GM19240 (cell line): ENCODE data around the gene KCP.

Experiments used
- DNase-seq: peaks from one replicate; pipeline ENCODE4 v3.0.0; 2011; ENCODE audit warnings: low spot score; ENCODE audit not compliant: insufficient read length

KCP gene

DNA sequence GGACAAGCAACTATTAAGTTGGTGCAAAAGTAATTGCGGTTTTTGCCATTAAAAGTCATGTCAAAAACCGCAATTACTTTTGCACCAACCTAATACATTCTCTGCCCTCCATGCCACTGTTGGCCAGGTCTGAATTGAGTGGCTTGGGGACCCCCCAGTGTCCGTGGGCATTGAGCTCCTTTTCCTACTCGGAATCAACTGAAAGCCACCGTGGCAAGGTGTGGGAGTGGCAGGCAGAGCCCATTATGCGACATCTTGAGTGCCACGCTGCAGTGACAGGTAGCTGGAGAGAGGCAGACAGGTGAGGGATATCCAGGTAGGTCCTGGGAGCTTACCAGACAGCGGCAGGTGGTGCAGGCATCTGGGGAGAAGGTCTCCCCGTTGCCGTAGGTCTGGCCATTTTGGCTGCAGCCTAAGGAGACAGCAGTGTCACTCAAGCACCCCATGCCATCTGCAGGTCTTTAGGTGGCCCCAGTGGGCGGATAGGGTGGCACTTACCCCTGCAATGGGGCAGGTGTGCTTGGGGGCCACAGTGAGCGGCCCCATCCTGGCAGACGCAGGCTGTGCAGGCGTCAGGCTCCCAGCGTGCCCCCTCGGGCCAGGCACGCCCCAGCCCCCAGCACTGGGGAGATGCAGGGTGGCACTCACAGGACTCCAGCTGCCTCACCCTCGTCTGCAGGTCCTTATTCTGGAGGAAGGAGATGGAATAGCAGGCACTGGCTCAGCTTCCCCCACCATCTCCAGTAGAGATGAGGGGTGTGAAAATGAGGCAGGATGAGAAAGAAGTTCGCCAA lies 3.5 kb downstream of the KCP start:
- DNase-seq: no peak

DNA sequence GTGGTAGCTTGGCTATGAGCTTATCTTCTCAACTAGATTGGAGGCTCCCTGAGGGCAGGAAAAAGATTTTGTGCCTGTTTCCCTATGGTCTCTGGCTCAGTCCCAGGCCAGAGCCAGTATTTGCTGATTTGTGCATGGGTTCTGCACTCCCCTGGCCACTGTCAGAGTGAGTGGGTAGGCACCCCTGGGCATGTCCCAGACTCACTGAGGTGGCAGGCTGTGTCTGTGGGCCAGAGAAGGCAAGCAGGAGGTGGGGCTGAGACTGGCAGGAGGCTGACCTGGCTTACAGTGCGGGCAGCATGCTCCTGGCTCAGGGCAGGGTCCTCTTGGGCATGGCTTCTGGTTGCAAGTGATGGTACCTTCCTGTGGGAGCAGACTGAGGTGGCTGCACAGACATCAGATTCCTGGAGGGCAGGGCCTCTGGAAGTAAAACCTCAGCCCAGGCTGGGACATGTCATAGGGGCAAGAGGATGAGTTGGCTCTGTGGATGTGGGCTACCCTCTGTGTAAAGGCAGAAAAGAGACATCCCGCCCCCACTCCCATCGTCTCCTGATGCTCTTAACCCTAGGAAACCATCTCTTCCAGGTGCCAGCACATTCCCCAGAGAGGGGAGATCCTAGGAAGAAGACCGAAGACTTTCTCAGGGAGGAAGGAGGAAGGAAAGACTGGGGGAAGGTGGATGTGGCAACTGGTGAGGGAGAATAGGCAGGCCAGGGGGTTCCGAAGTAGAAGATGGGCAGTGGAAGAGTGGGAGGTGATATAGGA lies 4.3 kb downstream of the KCP start:
- DNase-seq: no peak

DNA sequence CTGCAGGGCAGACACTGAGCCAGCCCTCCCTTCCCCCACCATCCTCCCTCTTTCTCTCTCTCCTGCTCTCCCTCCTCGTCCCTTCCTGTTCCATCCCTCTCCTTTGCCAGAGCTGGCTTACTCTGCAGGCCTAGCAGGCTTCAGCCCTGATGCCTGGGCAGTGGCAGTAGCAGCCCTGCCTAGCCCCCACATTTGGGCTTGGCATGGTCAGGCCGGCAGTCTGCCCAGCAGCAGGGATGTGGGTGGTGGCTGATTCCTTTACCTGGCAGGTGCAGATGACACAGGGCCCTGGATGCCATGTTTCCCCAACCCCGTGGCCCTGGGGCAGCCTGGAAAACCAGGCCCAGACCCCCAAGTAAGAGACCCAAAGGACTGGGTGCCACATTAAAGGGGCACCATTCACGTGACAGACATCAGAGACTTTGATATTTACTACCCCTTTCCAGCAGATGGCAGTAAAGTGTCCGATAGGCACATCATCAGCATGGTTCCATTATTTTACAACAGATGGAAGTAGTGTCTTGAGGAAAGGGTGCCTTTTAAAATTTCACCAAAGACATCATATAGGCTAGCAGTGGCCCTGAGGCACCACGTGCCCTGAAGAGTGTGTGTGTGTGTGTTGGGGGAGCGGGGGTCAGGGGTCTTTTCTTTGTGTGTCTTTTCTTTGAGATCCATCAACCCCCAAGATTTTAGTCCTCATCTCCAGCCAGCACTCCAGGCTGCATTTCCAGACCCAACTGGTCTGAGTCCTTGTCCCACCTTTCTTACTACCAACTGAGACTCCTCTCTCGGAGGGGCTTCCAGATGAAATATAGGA lies 5.9 kb downstream of the KCP start:
- DNase-seq: peak; percentile 73

GRCh38 chr7:128903621-128904361 lies 6.7 kb downstream of the KCP start:
- no peak for DNase-seq

DNA sequence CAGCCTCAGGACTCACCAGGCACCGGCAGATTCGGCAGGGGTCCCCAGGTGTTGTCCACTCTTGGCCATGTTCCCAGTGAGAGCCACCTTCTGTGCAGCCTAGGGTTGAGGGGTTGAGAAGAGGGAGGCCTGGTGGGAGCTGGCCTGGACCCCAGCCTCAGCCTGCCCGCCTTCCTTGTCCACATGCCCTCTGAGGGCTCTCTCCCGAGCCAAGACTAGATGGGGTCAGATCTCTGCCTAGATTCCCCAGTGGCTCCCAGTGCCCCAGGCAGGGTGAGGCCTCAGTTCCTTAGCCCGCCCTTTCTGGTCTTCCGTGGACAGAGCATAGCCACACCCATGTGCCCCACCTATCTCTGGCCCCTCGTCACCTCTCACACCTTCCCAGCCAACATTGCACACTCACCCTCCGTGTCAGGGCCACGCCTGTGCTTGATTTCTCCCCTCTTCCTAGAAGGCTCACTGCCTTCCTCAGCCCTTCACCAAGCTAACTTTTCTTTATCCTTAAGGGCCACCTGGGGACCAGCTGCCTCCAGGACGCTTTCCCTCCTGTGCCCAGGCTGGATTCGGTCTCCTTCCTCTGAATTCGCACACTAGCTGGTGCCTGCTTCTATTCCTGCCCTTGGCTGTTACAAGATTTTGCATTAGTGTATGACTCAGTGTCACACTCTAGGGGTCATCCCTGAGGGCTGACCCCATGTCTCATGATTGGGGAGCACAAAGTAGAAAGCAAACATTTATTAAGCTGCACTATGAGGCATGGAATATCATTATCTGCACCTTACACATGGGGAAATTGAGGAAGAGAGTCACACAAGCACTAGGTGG lies 7.5 kb downstream of the KCP start:
- DNase-seq: no peak

- no peak for DNase-seq
These were observed 10.3 kb downstream of the KCP start for GRCh38 chr7:128900237-128900636.

- DNase-seq: no peak
These were observed 11.1 kb downstream of the KCP start for GRCh38 chr7:128899392-128899791.

DNA sequence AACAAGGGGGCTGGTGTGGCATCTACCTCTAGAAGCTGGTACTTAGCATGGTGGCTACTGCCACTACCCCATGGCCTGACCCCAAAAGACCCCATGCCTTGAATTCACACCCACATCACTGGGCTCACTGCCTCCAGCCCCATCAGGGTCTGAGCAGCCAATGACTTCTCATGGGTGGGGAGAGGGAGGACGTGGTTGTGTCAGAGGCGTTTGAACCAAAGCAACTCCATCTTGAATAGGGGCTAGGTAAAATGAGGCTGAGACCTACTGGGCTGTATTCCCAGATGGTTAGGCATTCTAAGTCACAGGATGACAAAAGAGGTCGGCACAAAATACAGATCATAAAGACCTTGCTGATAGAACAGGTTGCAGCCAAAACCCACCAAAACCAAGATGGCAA lies 15.2 kb downstream of the KCP start:
- DNase-seq: no peak

DNA sequence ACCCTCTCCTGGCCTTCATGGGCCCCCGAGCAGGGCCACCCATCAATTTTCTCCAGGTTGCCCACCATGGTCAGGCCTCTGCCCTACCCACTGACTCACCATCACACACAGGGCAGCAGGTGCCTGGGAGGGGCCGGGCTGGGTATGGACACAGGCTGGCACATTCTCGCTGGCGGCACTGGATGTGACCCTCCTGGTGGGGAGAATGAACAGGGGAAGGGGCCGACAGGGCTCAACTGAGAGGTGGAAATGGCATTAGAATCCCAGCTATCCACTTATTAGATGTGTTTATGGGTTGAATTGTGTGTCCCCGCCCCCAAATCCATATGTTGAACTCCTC lies 16.4 kb downstream of the KCP start:
- DNase-seq: no peak

DNA sequence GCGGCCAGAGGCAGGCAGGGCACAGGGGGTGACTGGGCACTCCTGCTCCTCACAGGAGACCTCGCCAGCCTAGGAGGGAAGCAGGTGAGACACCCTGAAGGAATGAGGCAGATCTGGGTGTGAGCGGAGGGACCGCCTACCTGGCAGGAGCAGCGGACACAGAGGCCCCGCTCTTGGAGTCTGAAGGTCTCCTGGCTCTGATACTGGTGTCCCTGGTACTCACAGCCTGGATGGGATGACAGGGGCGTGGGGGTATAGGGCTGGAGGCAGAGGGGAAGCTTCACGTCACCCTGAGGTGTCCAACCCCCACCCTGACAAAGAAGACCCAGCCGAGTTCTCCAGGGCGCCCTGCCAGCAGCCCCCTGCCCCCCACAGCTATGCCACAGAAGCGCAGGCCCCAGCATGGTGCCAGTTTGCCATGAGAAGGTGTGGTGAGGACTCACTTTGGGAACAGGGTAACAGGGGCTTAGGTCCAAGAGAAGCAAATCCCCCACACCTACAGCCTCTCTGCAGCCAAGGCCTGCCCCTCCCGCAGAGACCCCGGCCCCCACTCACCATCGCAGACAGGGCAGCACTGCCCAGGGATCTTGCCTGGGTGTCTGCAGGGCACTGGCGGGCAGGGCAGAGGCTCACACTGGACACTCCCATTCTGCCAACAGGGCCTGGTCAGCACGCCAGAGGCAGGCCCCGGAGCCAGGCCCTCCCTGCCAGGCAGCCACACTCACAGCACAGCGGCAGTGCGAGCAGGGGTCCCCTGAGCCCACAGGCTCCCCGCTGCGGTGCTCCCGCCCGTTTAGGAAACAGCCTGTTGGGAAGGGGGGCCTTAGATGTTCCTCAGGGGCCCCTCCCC lies 17.0 kb downstream of the KCP start:
- DNase-seq: no peak

DNA sequence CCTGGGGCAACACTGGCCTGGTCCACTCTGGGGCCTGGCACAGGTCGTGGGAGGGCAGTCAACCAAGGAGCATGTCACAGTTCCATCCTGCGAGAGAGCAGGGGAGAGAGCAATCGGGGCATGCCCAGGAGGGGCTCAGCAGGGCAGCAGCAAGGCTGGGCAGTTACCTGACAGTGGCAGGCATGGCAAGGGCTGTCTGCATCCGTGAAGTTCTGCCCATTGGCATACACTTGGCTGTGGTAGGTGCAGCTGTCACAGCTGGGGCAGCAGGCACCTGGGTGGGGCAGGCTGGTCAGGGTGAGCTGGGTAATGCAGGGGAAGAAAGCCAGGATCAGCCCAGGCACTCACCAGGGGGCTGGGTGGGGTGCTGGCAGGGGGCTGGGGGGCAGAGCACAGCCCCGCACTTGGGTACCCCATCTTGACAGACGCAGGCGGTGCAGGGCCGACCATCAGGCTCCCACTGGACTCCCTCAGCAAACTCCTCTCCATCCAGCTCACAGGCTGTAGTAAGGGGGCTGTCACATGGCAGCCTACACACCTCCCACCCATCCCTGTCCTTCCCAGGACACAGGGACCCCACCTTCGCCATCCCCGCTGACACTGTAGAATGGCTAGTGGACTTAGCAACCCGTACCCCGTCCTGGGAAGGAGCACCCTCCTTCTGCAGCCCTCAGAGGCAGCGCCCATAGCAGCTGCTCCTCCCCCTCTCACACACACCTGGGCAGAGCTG lies 17.8 kb downstream of the KCP start:
- no peak for DNase-seq

DNA sequence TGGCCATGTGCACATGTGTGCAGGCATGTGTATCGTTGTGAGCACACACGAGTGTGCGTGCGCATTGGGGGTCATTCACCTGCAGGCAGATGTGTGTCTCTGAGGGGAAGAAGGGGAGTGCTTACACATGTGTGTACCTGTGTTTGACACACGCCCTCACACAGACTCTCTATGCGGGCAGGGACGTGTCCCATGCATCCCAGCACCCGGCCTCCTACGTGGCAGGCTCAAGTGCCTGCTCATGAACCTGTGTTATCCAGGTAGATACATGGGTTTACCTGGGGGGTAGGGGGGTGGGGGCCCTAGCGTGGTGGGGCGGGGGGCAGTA lies 18.6 kb downstream of the KCP start:
- DNase-seq: no peak

GRCh38 chr7:128891110-128891941 lies 19.2 kb downstream of the KCP start:
- DNase-seq: no peak

GRCh38 chr7:128890306-128891109 lies 20.0 kb downstream of the KCP start:
- DNase-seq: no peak

DNA sequence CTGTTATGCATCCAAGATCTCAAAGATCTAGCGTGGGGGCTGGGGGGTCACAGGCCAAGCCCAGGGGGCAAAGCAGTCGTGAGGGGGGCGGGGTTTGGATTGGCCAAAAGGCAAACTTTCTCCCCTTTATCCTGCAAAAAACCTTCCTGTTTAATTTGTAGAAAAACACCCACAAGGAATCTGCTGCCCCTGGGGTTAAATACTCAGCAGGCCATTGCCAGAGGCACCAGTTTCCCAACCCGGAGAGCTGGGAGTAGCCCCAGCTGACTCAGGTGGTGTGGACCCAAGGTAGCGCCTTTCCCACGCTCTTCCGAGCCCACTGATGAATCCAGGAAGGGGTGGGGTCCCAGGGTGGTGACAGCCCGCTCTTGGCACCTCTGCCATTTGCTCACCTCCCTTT lies 21.4 kb downstream of the KCP start:
- no peak for DNase-seq

DNA sequence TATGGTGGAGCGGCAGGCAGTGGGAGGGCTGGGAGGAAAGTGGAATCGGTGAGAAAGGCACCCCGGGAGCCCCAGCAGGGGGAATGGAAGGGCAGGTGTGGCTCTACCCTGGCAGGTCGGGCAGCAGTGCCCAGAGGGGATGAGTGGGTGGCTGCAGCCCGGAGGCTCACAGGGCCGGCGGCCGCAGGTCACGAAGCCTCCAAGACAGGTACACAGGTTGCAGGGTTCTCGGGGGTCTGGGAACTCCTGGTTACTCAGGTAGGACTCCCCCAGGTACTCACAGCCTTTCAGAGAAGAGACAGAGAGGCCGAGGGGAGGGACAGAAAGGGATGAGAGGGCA lies 21.8 kb downstream of the KCP start:
- DNase-seq: no peak

GRCh38 chr7:128888039-128888755 lies 22.3 kb downstream of the KCP start:
- DNase-seq: no peak
